Natural killer cell (primary cell): ENCODE results near the gene LYST. TPM values are rescaled to one million over a fixed set of nuclear protein-coding genes. Genes with fewer than 3 reads are reported as not detected.

Experiments
- ATAC-seq, 3 donors: fragments of 150-1000 bp in 2 of 3; fragments of 200-7000 bp in 1 of 3; cut with Tn5 transposase; 1 replicate in 1 of 3; 2 replicates in 2 of 3; pipeline ENCODE4 v1.10.0; 2021; ENCODE audit warnings: mild to moderate bottlenecking in 2 of 3, moderate library complexity in 2 of 3
- DNase-seq, 2 donors: peaks; one replicate each; pipeline versions ENCODE4 v3.0.0 to v3.0.0-alpha.2; 2013 to 2021; ENCODE audit warnings: mixed read lengths in 1 of 2
- H3K27ac ChIP-seq: one replicate; pipeline ENCODE4 v1.5.1; 2013; ENCODE audit warnings: mild to moderate bottlenecking, low read length
- H3K27me3 ChIP-seq: one replicate; pipeline ENCODE4 v1.6.1; 2013; ENCODE audit warnings: low read length; ENCODE audit not compliant: control insufficient read depth, insufficient read depth
- H3K36me3 ChIP-seq: one replicate; pipeline ENCODE4 v1.6.1; 2013; ENCODE audit warnings: low read length; ENCODE audit not compliant: control insufficient read depth, insufficient read depth
- H3K4me1 ChIP-seq: one replicate; pipeline ENCODE4 v1.6.1; 2013; ENCODE audit warnings: low read length; ENCODE audit not compliant: control insufficient read depth, insufficient read depth
- H3K4me3 ChIP-seq: one replicate; pipeline ENCODE4 v1.5.1; 2013; ENCODE audit warnings: low read length
- H3K9me3 ChIP-seq: one replicate; pipeline ENCODE4 v1.6.1; 2013; ENCODE audit warnings: low read length; ENCODE audit not compliant: control insufficient read depth, insufficient read depth
- H3K27ac Mint-ChIP-seq, 2 donors: one replicate each; pipeline ENCODE4 v1.8.0; 2022; ENCODE audit warnings: mild to moderate bottlenecking in 2 of 2, mixed read lengths in 2 of 2, moderate library complexity in 1 of 2
- H3K27me3 Mint-ChIP-seq, 2 donors: one replicate each; pipeline ENCODE4 v1.8.0; 2022; ENCODE audit warnings: low read depth in 2 of 2, mixed read lengths in 2 of 2
- H3K36me3 Mint-ChIP-seq: one replicate; pipeline ENCODE4 v1.8.0; 2022; ENCODE audit warnings: mixed read lengths
- H3K4me1 Mint-ChIP-seq, 2 donors: one replicate each; pipeline ENCODE4 v1.8.0; 2022; ENCODE audit warnings: mixed read lengths in 2 of 2
- H3K4me3 Mint-ChIP-seq: one replicate; pipeline ENCODE4 v1.8.0; 2022; ENCODE audit warnings: mild to moderate bottlenecking, moderate library complexity, mixed read lengths
- H3K9me3 Mint-ChIP-seq, 2 donors: one replicate each; pipeline ENCODE4 v1.8.0; 2022; ENCODE audit warnings: mixed read lengths in 2 of 2
- CTCF ChIP-seq: fragments of 200-600 bp; IDR thresholded peaks from one replicate; pipeline ENCODE4 v1.8.0; 2022; ENCODE audit warnings: antibody characterized with exemption
- WGBS: methylation state at CpG from one replicate; pipeline ENCODE4 v1.1.7; 2013; ENCODE audit warnings: missing lambda C conversion rate; ENCODE audit not compliant: insufficient coverage; 5-methylcytosine and 5-hydroxymethylcytosine counted together
- intact Hi-C: fragments of 100-400 bp; cut with micrococcal nuclease; formaldehyde crosslinking; loops from one replicate; pipeline ENCODE4 v1.14.2; 2022
- total RNA-seq, 4 donors: library from RNA; stranded (reverse); fragments of 120-200 nt in 1 of 4; gene quantifications; one replicate each; pipeline versions ENCODE4 v1.2.3 to v1.2.4, GENCODE V29; 2013 to 2022

The LYST gene
- total RNA-seq, 3 donors from 2014 or later (not counting 1 experiment from before 2014, with no cell fraction given), result 89.9 to 115 (median 93.6) TPM

DNA sequence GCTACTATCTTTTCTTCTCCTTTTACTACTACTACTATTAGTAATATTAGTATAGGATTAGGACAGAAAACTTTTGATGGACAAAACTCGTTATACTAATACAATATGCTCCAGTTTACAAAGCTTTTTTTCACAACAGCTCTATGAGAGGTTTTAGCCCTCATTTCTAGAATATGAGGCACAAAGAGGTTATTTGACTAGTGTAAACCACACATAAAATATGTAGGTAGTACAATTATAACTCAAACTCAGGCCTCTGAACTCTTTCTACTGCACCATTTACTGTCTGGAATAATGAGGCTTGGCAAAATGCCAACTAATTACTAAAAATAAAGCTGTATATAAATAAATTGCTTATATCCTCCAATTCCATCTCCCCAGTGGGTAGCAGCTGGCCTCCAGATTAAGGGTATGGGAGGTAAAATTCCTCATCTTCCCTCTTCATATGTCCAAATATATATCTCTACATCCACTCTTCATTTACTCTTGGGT, 99.9 kb downstream of the LYST start:
- H3K4me3 ChIP-seq, result no peak overlapping the region
- H3K4me3 Mint-ChIP-seq, result no peak overlapping the region
- peaks cover 77% of the 10 kb centered on the region for H3K36me3 ChIP-seq
- no peak for DNase-seq
- H3K27me3 ChIP-seq, result no peaks in the 10 kb centered on the region
- H3K4me1 Mint-ChIP-seq, result no peaks in the 10 kb centered on the region
- H3K27ac ChIP-seq, result no peak overlapping the region
- intact Hi-C loops, result no loop called here
- no peaks in the 10 kb centered on the region for H3K9me3 ChIP-seq
- TF ChIP-seq CTCF, result no peak
- H3K27ac Mint-ChIP-seq, result no peak overlapping the region
- no peaks in the 10 kb centered on the region for H3K4me1 ChIP-seq
- H3K27me3 Mint-ChIP-seq, result no peaks in the 10 kb centered on the region
- H3K36me3 Mint-ChIP-seq, result peaks cover 6% of the 10 kb centered on the region
- ATAC-seq, result no peak
- no CpG with 5 or more reads among the region's 1 CpG for WGBS
- H3K9me3 Mint-ChIP-seq, result no peaks in the 10 kb centered on the region

GRCh38 chr1:235763962-235764361, 102.7 kb downstream of the LYST start:
- Histone ChIP-seq H3K9me3 (no peaks in the 10 kb centered on the region), H3K36me3 (peaks cover 83% of the 10 kb centered on the region), H3K4me3 (no peak overlapping the region), H3K27ac (no peak overlapping the region), H3K4me1 (no peaks in the 10 kb centered on the region), H3K27me3 (no peaks in the 10 kb centered on the region)
- H3K27ac Mint-ChIP-seq, result no peak overlapping the region
- no peak overlapping the region for H3K4me3 Mint-ChIP-seq
- DNase-seq (peak in 1 of 2 donors; percentile 37), ATAC-seq (peak in 1 of 3 donors; percentile 40)
- TF ChIP-seq CTCF, result no peak
- no peaks in the 10 kb centered on the region for H3K4me1 Mint-ChIP-seq
- no peaks in the 10 kb centered on the region for H3K9me3 Mint-ChIP-seq
- peaks cover 14% of the 10 kb centered on the region for H3K36me3 Mint-ChIP-seq
- WGBS, result 88% methylated on average over 3 of the region's 3 CpGs
- H3K27me3 Mint-ChIP-seq, result no peaks in the 10 kb centered on the region
- intact Hi-C loops, result no loop called here

GRCh38 chr1:235759336-235759735, 107.4 kb downstream of the LYST start:
- ATAC-seq, result no peak
- no peaks in the 10 kb centered on the region for H3K27me3 Mint-ChIP-seq
- TF ChIP-seq CTCF, result no peak
- H3K4me3 ChIP-seq, result no peak overlapping the region
- no peak overlapping the region for H3K4me3 Mint-ChIP-seq
- H3K27ac Mint-ChIP-seq, result no peak overlapping the region
- H3K36me3 Mint-ChIP-seq, result peaks cover 18% of the 10 kb centered on the region
- no peaks in the 10 kb centered on the region for H3K4me1 ChIP-seq
- H3K27me3 ChIP-seq, result no peaks in the 10 kb centered on the region
- no peak overlapping the region for H3K27ac ChIP-seq
- H3K4me1 Mint-ChIP-seq, result no peaks in the 10 kb centered on the region
- no peaks in the 10 kb centered on the region for H3K9me3 Mint-ChIP-seq
- peaks cover 82% of the 10 kb centered on the region for H3K36me3 ChIP-seq
- no peaks in the 10 kb centered on the region for H3K9me3 ChIP-seq
- 100% methylated on average over 3 of the region's 6 CpGs for WGBS
- DNase-seq, result no peak
- intact Hi-C loops, result no loop called here

- Histone ChIP-seq H3K27ac (no peak overlapping the region), H3K27me3 (no peaks in the 10 kb centered on the region), H3K9me3 (no peaks in the 10 kb centered on the region), H3K36me3 (peaks cover 83% of the 10 kb centered on the region), H3K4me3 (no peak overlapping the region), H3K4me1 (no peaks in the 10 kb centered on the region)
- H3K36me3 Mint-ChIP-seq, result peaks cover 21% of the 10 kb centered on the region
- H3K4me3 Mint-ChIP-seq, result no peak overlapping the region
- no peak for ATAC-seq
- no peaks in the 10 kb centered on the region for H3K27me3 Mint-ChIP-seq
- no peak overlapping the region for H3K27ac Mint-ChIP-seq
- intact Hi-C loops, result no loop called here
- TF ChIP-seq CTCF, result no peak
- no peaks in the 10 kb centered on the region for H3K9me3 Mint-ChIP-seq
- DNase-seq, result no peak
- H3K4me1 Mint-ChIP-seq, result no peaks in the 10 kb centered on the region
- WGBS, result 90% methylated on average over 6 of the region's 6 CpGs
These were observed 107.8 kb downstream of the LYST start for GRCh38 chr1:235758931-235759330.
